ENCODE data around the gene MYO5B.

GRCh38 chr18:49819071-49819662, 375.8 kb downstream of the MYO5B start:
- TF ChIP-seq, protein P1, sequence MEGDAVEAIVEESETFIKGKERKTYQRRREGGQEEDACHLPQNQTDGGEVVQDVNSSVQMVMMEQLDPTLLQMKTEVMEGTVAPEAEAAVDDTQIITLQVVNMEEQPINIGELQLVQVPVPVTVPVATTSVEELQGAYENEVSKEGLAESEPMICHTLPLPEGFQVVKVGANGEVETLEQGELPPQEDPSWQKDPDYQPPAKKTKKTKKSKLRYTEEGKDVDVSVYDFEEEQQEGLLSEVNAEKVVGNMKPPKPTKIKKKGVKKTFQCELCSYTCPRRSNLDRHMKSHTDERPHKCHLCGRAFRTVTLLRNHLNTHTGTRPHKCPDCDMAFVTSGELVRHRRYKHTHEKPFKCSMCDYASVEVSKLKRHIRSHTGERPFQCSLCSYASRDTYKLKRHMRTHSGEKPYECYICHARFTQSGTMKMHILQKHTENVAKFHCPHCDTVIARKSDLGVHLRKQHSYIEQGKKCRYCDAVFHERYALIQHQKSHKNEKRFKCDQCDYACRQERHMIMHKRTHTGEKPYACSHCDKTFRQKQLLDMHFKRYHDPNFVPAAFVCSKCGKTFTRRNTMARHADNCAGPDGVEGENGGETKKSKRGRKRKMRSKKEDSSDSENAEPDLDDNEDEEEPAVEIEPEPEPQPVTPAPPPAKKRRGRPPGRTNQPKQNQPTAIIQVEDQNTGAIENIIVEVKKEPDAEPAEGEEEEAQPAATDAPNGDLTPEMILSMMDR (conservative IDR thresholded peaks at IDR 0.05; ENCODE audit: low read depth, low read length): no peak
- TF ChIP-seq CEBPB (IDR thresholded peaks at IDR 0.05; ENCODE audit: low read depth, low read length) (no peak), POLR2A (IDR thresholded peaks at IDR 0.05; ENCODE audit: low read depth, low read length) (no peak), MXI1 (IDR thresholded peaks at IDR 0.05; ENCODE audit: borderline replicate concordance, low read depth, low read length) (no peak), RCOR1 (IDR thresholded peaks at IDR 0.05; ENCODE audit: insufficient replicate concordance, low read length) (no peak), SMC3 (IDR thresholded peaks at IDR 0.05; ENCODE audit: low read depth, low read length) (no peak), BHLHE40 (IDR thresholded peaks at IDR 0.05; ENCODE audit: low read depth, low read length) (no peak), RFX5 (IDR thresholded peaks at IDR 0.05; ENCODE audit: low read depth, low read length) (no peak), RAD21 (IDR thresholded peaks at IDR 0.05; ENCODE audit: low read length) (no peak), MAFK (IDR thresholded peaks at IDR 0.05; ENCODE audit: low read depth, low read length) (no peak), MAZ (IDR thresholded peaks at IDR 0.05; ENCODE audit: borderline replicate concordance, low read depth, low read length) (no peak)
- TF ChIP-seq, protein P2, sequence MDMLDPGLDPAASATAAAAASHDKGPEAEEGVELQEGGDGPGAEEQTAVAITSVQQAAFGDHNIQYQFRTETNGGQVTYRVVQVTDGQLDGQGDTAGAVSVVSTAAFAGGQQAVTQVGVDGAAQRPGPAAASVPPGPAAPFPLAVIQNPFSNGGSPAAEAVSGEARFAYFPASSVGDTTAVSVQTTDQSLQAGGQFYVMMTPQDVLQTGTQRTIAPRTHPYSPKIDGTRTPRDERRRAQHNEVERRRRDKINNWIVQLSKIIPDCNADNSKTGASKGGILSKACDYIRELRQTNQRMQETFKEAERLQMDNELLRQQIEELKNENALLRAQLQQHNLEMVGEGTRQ (IDR thresholded peaks at IDR 0.05; ENCODE audit: low read depth, low read length): no peak
- TF ChIP-seq, protein P3, sequence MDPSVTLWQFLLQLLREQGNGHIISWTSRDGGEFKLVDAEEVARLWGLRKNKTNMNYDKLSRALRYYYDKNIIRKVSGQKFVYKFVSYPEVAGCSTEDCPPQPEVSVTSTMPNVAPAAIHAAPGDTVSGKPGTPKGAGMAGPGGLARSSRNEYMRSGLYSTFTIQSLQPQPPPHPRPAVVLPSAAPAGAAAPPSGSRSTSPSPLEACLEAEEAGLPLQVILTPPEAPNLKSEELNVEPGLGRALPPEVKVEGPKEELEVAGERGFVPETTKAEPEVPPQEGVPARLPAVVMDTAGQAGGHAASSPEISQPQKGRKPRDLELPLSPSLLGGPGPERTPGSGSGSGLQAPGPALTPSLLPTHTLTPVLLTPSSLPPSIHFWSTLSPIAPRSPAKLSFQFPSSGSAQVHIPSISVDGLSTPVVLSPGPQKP (IDR thresholded peaks at IDR 0.05; ENCODE audit: borderline replicate concordance, low read depth, low read length): no peak

Measured in IMR-90 (cell line).